ENCODE measurements around the gene CBFA2T3. TPM values are rescaled to one million over a fixed set of nuclear protein-coding genes. Genes with fewer than 3 reads are reported as not detected.

The CBFA2T3 gene
- total RNA-seq, 1 donor from 2014 or later: not detected

DNA sequence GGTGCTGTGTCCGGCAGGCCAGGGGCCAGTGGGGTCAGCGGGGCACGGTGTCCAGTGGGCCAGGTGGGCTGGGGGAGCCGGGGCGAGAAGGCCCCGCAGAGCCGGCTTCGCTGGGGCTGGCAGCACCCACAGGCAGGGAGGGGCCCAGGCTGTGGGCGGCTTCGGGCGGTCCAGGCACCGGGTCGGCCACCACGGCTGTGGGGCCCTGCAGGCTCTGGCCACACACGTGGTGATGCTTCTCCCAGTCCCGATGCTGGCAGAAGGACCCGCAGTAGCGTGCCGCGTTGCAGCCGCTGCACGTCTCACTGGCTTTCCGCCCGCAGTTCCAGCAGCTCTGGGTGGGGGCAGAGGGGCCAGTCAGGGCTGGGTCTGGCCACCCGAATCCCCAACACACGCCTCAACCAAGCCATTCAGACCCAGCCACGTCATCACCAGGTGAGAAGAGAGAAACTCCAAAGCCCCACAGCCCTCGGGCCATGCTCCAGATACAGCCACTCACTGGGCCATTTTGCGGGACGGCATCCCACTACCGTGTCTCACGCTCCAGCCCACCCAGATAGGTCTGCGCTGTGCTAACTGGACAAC, 100.0 kb downstream of the CBFA2T3 start:
- no peak for DNase-seq (ENCODE audit: extremely low spot score, unreplicated experiment)
- Mint-ChIP-seq H3K9me3 (ENCODE audit: unreplicated experiment) (no peaks in the 10 kb centered on the region), H3K27me3 (ENCODE audit: unreplicated experiment) (peaks cover 22% of the 10 kb centered on the region), H3K4me3 (ENCODE audit: unreplicated experiment) (no peak overlapping the region), H3K4me1 (ENCODE audit: unreplicated experiment) (no peaks in the 10 kb centered on the region), H3K27ac (ENCODE audit: unreplicated experiment) (no peak overlapping the region), H3K36me3 (ENCODE audit: unreplicated experiment) (no peaks in the 10 kb centered on the region)
- TF ChIP-seq, protein P1, sequence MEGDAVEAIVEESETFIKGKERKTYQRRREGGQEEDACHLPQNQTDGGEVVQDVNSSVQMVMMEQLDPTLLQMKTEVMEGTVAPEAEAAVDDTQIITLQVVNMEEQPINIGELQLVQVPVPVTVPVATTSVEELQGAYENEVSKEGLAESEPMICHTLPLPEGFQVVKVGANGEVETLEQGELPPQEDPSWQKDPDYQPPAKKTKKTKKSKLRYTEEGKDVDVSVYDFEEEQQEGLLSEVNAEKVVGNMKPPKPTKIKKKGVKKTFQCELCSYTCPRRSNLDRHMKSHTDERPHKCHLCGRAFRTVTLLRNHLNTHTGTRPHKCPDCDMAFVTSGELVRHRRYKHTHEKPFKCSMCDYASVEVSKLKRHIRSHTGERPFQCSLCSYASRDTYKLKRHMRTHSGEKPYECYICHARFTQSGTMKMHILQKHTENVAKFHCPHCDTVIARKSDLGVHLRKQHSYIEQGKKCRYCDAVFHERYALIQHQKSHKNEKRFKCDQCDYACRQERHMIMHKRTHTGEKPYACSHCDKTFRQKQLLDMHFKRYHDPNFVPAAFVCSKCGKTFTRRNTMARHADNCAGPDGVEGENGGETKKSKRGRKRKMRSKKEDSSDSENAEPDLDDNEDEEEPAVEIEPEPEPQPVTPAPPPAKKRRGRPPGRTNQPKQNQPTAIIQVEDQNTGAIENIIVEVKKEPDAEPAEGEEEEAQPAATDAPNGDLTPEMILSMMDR (IDR thresholded peaks at IDR 0.05): no peak

DNA sequence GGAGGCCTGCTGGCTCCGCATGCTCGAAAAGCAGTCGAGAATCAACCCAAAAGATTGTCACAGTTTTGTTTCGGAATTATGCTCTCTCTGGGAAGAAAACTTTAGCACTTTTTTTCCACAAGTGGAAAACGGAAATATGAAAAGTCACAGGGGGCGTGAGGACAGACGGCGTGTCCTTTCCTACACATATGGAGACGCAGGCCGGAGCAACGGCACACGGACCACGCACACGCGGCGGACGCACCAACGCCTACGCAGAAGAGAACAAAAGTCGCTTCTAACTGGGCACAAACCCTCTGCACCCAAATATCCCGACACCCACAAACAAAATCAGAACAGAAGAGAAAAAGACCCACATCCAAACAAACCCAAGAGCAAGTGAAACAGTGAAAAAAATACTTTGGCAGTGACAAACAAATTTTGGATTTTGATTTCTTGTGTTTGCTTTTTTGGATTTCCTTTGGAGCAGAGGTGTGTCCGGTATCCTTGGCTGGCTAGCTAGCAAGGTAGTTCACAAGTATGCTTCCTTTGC, 101.2 kb downstream of the CBFA2T3 start:
- no peaks in the 10 kb centered on the region for H3K4me1 Mint-ChIP-seq (ENCODE audit: unreplicated experiment)
- H3K27ac Mint-ChIP-seq (ENCODE audit: unreplicated experiment): no peak overlapping the region
- H3K27me3 Mint-ChIP-seq (ENCODE audit: unreplicated experiment): peaks cover 22% of the 10 kb centered on the region

DNA sequence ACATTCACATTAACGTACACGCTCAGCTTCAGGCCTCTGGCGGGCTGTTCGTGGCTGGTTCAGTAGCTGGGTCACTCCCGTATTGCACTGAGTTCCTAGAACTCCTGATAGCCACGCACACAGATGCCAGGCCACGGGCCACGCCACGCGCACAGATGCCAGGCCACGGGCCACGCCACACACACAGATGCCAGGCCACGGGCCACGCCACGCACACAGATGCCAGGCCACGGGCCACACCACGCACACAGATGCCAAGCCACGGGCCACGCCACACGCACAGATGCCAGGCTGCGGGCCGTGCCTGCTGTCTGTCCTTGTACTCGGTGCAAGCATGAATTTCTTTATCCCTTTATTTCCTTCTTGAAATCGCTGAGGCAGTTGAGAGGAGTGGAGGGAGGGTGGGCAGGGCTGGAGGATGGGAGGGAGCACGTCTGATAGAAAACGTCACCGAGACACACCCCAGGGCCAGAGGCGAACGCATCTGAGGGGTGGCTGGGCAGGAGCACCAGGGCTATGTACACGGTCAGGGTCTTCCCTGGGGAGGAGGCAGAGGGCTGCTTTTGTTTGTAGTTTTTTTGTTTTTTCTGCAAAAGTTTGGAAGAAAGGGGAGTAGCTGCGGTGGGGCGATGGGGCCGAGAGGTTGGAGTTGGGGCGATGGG, 101.9 kb downstream of the CBFA2T3 start:
- H3K27me3 Mint-ChIP-seq (ENCODE audit: unreplicated experiment): peaks cover 21% of the 10 kb centered on the region
- no peaks in the 10 kb centered on the region for H3K4me1 Mint-ChIP-seq (ENCODE audit: unreplicated experiment)
- TF ChIP-seq, protein P1 (IDR thresholded peaks at IDR 0.05): no peak
- no peak for DNase-seq (ENCODE audit: extremely low spot score, unreplicated experiment)
- H3K9me3 Mint-ChIP-seq (ENCODE audit: unreplicated experiment): no peaks in the 10 kb centered on the region
- H3K4me3 Mint-ChIP-seq (ENCODE audit: unreplicated experiment): no peak overlapping the region
- H3K27ac Mint-ChIP-seq (ENCODE audit: unreplicated experiment): no peak overlapping the region
- H3K36me3 Mint-ChIP-seq (ENCODE audit: unreplicated experiment): no peaks in the 10 kb centered on the region

More for the DNA sequence above, 101.2 kb downstream of the CBFA2T3 start:
- TF ChIP-seq, protein P1 (IDR thresholded peaks at IDR 0.05): no peak
- DNase-seq (ENCODE audit: extremely low spot score, unreplicated experiment): no peak
- Mint-ChIP-seq H3K9me3 (ENCODE audit: unreplicated experiment) (no peaks in the 10 kb centered on the region), H3K4me3 (ENCODE audit: unreplicated experiment) (no peak overlapping the region), H3K36me3 (ENCODE audit: unreplicated experiment) (no peaks in the 10 kb centered on the region)

DNA sequence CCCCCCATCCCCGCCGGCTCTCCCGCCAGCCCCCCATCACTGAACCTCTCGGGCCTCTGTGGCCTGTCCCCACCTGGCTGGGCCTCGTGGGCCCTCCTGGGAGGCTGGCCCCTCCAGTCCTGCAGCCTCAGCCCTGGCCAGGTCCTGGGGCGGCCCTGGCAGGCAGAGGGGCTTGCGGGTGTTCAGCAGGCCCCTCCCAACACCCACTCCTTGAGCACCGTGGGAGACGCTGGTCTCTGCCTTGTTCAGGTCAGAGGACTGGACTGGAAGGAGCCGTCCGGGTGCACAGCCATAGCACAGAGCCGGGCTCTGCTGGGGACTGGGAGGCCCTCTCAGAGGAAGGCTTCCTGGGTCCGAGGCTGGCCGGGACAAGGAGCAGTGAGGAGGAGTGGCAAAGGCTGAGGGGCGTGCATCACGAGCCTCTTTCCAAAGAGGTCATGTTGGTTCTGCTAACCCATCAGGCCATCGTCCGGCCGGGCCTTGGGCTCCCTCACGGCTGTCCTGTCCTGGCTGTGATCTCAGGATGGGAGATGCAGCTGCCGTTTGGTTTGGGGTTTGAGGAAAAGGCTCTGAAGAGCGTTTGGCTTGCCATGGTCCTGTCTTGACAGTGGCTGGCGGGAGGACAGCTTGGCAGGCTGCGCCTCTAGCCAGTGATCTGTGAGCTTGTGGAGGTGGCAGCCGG, 104.2 kb downstream of the CBFA2T3 start:
- TF ChIP-seq, protein P1 (IDR thresholded peaks at IDR 0.05): no peak
- peaks cover 23% of the 10 kb centered on the region for H3K27me3 Mint-ChIP-seq (ENCODE audit: unreplicated experiment)
- H3K4me3 Mint-ChIP-seq (ENCODE audit: unreplicated experiment): no peak overlapping the region
- H3K36me3 Mint-ChIP-seq (ENCODE audit: unreplicated experiment): no peaks in the 10 kb centered on the region
- H3K9me3 Mint-ChIP-seq (ENCODE audit: unreplicated experiment): no peaks in the 10 kb centered on the region
- H3K27ac Mint-ChIP-seq (ENCODE audit: unreplicated experiment): no peak overlapping the region
- no peaks in the 10 kb centered on the region for H3K4me1 Mint-ChIP-seq (ENCODE audit: unreplicated experiment)
- DNase-seq (ENCODE audit: extremely low spot score, unreplicated experiment): no peak
